Forelimb muscle (tissue), 1 donor: ENCODE data around the gene BTBD1. TPM values are rescaled to one million over a fixed set of nuclear protein-coding genes. Genes with fewer than 3 reads are reported as not detected.
A peak's percentile ranks its signal among the peaks of the same experiment; 100 is the strongest.

Experiments used
- DNase-seq: peaks from one replicate; pipeline ENCODE4 v3.0.0-alpha.2; 2013; ENCODE audit warnings: low read depth
- polyA plus RNA-seq: library from polyadenylated mRNA; unstranded; fragments of 120-200 nt; gene quantifications from one replicate; pipeline ENCODE4 v1.2.1, GENCODE V29; 2013; ENCODE audit not compliant: insufficient read length

Gene BTBD1
- polyA plus RNA-seq, 1 donor: 115 TPM

GRCh38 chr15:82993144-82993543 lies 73.9 kb downstream of the BTBD1 start:
- DNase-seq: no peak

GRCh38 chr15:82992436-82992998 lies 74.5 kb downstream of the BTBD1 start:
- DNase-seq: no peak

GRCh38 chr15:82986442-82986780 lies 80.6 kb downstream of the BTBD1 start:
- no peak for DNase-seq

- DNase-seq: peak; percentile 94
Measured at GRCh38 chr15:82985688-82986441, 81.2 kb downstream of the BTBD1 start, which contains the start of gene RAMAC. TSS of gene RAMAC (plus strand) at chr15:82986210. CDS start at chr15:82989019, 2,809 bp downstream.

GRCh38 chr15:82980981-82981380 lies 86.1 kb downstream of the BTBD1 start:
- no peak for DNase-seq

- DNase-seq: no peak
Measured at GRCh38 chr15:82979726-82980125, 87.3 kb downstream of the BTBD1 start.

GRCh38 chr15:82978438-82978837 lies 88.6 kb downstream of the BTBD1 start:
- no peak for DNase-seq

GRCh38 chr15:82977076-82977475 lies 90.0 kb downstream of the BTBD1 start:
- DNase-seq: no peak

GRCh38 chr15:82972990-82973389 lies 94.1 kb downstream of the BTBD1 start:
- DNase-seq: no peak

- no peak for DNase-seq
Measured at GRCh38 chr15:82971218-82971984, 95.7 kb downstream of the BTBD1 start.

- DNase-seq: no peak
Measured at GRCh38 chr15:82970696-82971095, 96.4 kb downstream of the BTBD1 start.

GRCh38 chr15:82970078-82970686 lies 96.9 kb downstream of the BTBD1 start:
- no peak for DNase-seq

GRCh38 chr15:82969353-82969752 lies 97.7 kb downstream of the BTBD1 start:
- no peak for DNase-seq

- no peak for DNase-seq
Measured at GRCh38 chr15:82968066-82968465, 99.0 kb downstream of the BTBD1 start.

- DNase-seq: no peak
Measured at GRCh38 chr15:82966671-82967071, 100.4 kb downstream of the BTBD1 start.

Other genes with a start within 250 kb of the BTBD1 start
- gene HOMER2, start 114.5 kb downstream of the BTBD1 start, polyA plus RNA-seq: 34.8 TPM
- gene RAMAC, start 81.0 kb downstream of the BTBD1 start, polyA plus RNA-seq: 30.9 TPM
- gene C15orf40, start 55.6 kb downstream of the BTBD1 start, polyA plus RNA-seq: 16.6 TPM
- gene TM6SF1, start 40.4 kb upstream of the BTBD1 start, polyA plus RNA-seq: 58.0 TPM
- gene HDGFL3, start 140.6 kb upstream of the BTBD1 start, polyA plus RNA-seq: 38.1 TPM
- 1.8 TPM for gene BNC1, start 217.4 kb upstream of the BTBD1 start, polyA plus RNA-seq